ENCODE data around the gene PRPS1L1. TPM values are rescaled to one million over a fixed set of nuclear protein-coding genes. Genes with fewer than 3 reads are reported as not detected.

Gene PRPS1L1
- total RNA-seq, 1 experiment from 2014 or later = not detected

DNA sequence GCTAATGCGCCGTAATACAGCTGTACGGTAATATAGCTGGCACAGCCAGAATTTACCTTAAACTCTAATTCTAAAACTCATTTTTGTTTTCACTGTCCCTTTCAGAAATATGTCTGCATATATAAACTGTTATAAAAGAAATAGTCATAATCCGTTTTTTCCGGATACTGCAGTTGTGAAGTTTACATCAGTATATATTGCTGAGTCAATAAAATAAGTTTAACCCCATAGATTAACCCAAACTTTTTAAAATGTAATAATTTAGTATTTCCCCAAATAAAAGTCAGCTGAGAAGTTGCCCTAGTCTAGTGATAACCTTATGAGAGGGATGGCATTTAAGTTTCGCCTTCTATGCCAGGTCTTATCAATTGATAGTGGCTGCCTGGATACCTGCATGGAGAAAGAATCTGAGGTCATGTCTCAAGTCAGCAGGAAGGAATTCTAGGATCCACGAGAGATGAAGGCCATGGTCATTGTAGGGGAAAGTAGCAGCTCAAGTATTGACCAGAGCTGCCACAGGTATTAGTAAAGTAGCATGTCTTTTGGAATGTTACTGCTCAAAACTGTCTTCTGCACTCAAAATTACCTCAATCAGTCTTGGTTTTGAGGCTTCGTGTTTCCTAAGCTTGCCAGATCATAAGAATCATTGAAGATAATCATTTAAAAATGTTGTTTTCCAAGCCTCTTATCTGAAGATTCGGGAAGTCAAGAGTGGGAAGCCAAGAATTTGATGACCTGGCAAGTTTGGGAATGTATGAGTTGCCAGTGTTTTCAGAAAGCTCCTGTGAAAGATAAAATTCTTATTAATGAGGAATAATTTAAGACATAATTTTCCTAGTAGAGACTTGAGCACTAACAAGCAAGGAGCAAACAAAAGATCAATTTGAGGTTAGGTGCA lies 10.8 kb downstream of the PRPS1L1 start:
- H4K91ac ChIP-seq (ENCODE audit: insufficient read length, low read depth, low read length) = no peak overlapping the region
- no peak overlapping the region for H3K27ac ChIP-seq (ENCODE audit: insufficient read length, low read depth, low read length)
- H2BK15ac ChIP-seq (ENCODE audit: low read depth, low read length) = no peak overlapping the region
- no peaks in the 10 kb centered on the region for H3K36me3 Mint-ChIP-seq (ENCODE audit: insufficient read depth in 1 of 3, low read depth in 3 of 3)
- H2BK12ac ChIP-seq (ENCODE audit: insufficient read length, low read depth, low read length) = no peak overlapping the region
- TF ChIP-seq, protein P1, sequence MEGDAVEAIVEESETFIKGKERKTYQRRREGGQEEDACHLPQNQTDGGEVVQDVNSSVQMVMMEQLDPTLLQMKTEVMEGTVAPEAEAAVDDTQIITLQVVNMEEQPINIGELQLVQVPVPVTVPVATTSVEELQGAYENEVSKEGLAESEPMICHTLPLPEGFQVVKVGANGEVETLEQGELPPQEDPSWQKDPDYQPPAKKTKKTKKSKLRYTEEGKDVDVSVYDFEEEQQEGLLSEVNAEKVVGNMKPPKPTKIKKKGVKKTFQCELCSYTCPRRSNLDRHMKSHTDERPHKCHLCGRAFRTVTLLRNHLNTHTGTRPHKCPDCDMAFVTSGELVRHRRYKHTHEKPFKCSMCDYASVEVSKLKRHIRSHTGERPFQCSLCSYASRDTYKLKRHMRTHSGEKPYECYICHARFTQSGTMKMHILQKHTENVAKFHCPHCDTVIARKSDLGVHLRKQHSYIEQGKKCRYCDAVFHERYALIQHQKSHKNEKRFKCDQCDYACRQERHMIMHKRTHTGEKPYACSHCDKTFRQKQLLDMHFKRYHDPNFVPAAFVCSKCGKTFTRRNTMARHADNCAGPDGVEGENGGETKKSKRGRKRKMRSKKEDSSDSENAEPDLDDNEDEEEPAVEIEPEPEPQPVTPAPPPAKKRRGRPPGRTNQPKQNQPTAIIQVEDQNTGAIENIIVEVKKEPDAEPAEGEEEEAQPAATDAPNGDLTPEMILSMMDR (conservative IDR thresholded peaks at IDR 0.05) = no peak
- no peaks in the 10 kb centered on the region for H3K79me2 ChIP-seq (ENCODE audit: insufficient read depth, low read length)
- no peaks in the 10 kb centered on the region for H4K20me1 ChIP-seq (ENCODE audit: control insufficient read depth, insufficient read depth, insufficient read length)
- no peaks in the 10 kb centered on the region for H3K27me3 ChIP-seq (ENCODE audit: insufficient read depth, low read length)
- no peak overlapping the region for H3K23ac ChIP-seq (ENCODE audit: insufficient read length, low read depth, low read length)
- H3K9me3 ChIP-seq (ENCODE audit: control insufficient read depth, low read depth, low read length) = no peaks in the 10 kb centered on the region
- no peak overlapping the region for H2BK20ac ChIP-seq (ENCODE audit: low read depth, low read length, poor library complexity, severe bottlenecking)
- no peak overlapping the region for H3K4ac ChIP-seq (ENCODE audit: low read depth, low read length)
- no peak overlapping the region for H4K5ac ChIP-seq (ENCODE audit: insufficient read length, low read depth, low read length)
- H2BK120ac ChIP-seq (ENCODE audit: low read depth, low read length, poor library complexity, severe bottlenecking) = no peak overlapping the region
- H3K23me2 ChIP-seq (ENCODE audit: insufficient read length, low read depth, low read length, poor library complexity, severe bottlenecking) = no peaks in the 10 kb centered on the region
- no peak for DNase-seq
- no peak overlapping the region for H3K9ac ChIP-seq (ENCODE audit: extremely low read depth, insufficient read length, low read length)
- no peak overlapping the region for H3T11ph ChIP-seq (ENCODE audit: low read length)
- H3K56ac ChIP-seq (ENCODE audit: insufficient read length, low read depth, low read length) = no peak overlapping the region
- no peaks in the 10 kb centered on the region for H3K79me1 ChIP-seq (ENCODE audit: insufficient read depth, low read depth, low read length, poor library complexity, severe bottlenecking)
- no peak overlapping the region for H2AK5ac ChIP-seq (ENCODE audit: insufficient read length, low read length)
- H3K9me3 Mint-ChIP-seq = no peaks in the 10 kb centered on the region
- H3K4me3 Mint-ChIP-seq = no peak overlapping the region
- H3K18ac ChIP-seq (ENCODE audit: insufficient read length, low read depth, low read length) = no peak overlapping the region
- H4K8ac ChIP-seq (replicated peaks; ENCODE audit: insufficient read length, low read depth, low read length) = no peak overlapping the region
- no peak overlapping the region for H3K14ac ChIP-seq (ENCODE audit: insufficient read depth, low read length)
- 0 out of 7 replicates have a peak overlapping the region, but pooled peaks of 1 of the 3 experiments have one; percentile 20 for H3K27ac Mint-ChIP-seq
- peaks cover 4% of the 10 kb centered on the region; the same call in 1 of the 2 replicates for H3K4me1 ChIP-seq (ENCODE audit: insufficient read depth, low read length)
- peaks cover 3 to 4% of the 10 kb centered on the region in 2 experiments; a peak in 3 of 4 replicates for H3K4me1 Mint-ChIP-seq
- H3K27me3 Mint-ChIP-seq (ENCODE audit: low read depth) = no peaks in the 10 kb centered on the region
- H2BK5ac ChIP-seq (ENCODE audit: insufficient read length, low read length) = no peak overlapping the region
- H2AFZ ChIP-seq (ENCODE audit: low read length) = no peak overlapping the region
- WGBS (ENCODE audit: extremely low coverage, insufficient read length, low lambda C conversion rate) = no CpG with 5 or more reads among the region's 9 CpGs
- H3K4me2 ChIP-seq (ENCODE audit: insufficient read depth, insufficient read length, low read length) = no peak overlapping the region
